Spinal cord (tissue), 10 donors: ENCODE results near the gene RBBP8. TPM values are rescaled to one million over a fixed set of nuclear protein-coding genes. Genes with fewer than 3 reads are reported as not detected.

Experiments used
- DNase-seq, 6 donors: peaks; one replicate each; pipeline versions ENCODE4 v3.0.0 to v3.0.0-alpha.2; 2013 to 2015; ENCODE audit warnings: low spot score in 6 of 6, low read depth in 4 of 6
- H3K27ac ChIP-seq: one replicate; pipeline ENCODE4 v1.5.1; 2013; ENCODE audit warnings: low read depth, low read length, control low read depth
- H3K27me3 ChIP-seq: one replicate; pipeline ENCODE4 v1.6.1; 2013; ENCODE audit warnings: low read length; ENCODE audit not compliant: control insufficient read depth, insufficient read depth
- H3K36me3 ChIP-seq: one replicate; pipeline ENCODE4 v1.6.1; 2013; ENCODE audit warnings: low read length; ENCODE audit not compliant: control insufficient read depth, insufficient read depth
- H3K4me1 ChIP-seq: one replicate; pipeline ENCODE4 v1.6.1; 2013; ENCODE audit warnings: low read length; ENCODE audit not compliant: control insufficient read depth, insufficient read depth
- H3K4me3 ChIP-seq: one replicate; pipeline ENCODE4 v1.5.1; 2013; ENCODE audit warnings: low read depth, low read length, control low read depth
- H3K9me3 ChIP-seq: one replicate; pipeline ENCODE4 v1.6.1; 2013; ENCODE audit warnings: low read length; ENCODE audit not compliant: control insufficient read depth, insufficient read depth
- WGBS: methylation state at CpG from one replicate; pipeline ENCODE4 v1.1.5; 2013; ENCODE audit warnings: missing lambda C conversion rate; ENCODE audit not compliant: insufficient coverage; 5-methylcytosine and 5-hydroxymethylcytosine counted together
- polyA plus RNA-seq, 2 donors: library from polyadenylated mRNA; unstranded; fragments of 120-200 nt; gene quantifications; one replicate each; pipeline ENCODE4 v1.2.1, GENCODE V29; 2013; ENCODE audit not compliant: insufficient read length in 2 of 2
- total RNA-seq, 2 donors: library from RNA; depleted of rRNA in 1 of 2; stranded (reverse); fragments of 120-200 nt in 1 of 2; fragments of >200 nt in 1 of 2; gene quantifications; one replicate each; pipeline versions ENCODE4 v1.2.3 to v1.2.4, GENCODE V29; 2013 to 2014
- donor health status: healthy.

Gene RBBP8
- total and polyA plus RNA-seq, 4 donors = 16.2 to 28.0 (median 22.4) TPM

DNA sequence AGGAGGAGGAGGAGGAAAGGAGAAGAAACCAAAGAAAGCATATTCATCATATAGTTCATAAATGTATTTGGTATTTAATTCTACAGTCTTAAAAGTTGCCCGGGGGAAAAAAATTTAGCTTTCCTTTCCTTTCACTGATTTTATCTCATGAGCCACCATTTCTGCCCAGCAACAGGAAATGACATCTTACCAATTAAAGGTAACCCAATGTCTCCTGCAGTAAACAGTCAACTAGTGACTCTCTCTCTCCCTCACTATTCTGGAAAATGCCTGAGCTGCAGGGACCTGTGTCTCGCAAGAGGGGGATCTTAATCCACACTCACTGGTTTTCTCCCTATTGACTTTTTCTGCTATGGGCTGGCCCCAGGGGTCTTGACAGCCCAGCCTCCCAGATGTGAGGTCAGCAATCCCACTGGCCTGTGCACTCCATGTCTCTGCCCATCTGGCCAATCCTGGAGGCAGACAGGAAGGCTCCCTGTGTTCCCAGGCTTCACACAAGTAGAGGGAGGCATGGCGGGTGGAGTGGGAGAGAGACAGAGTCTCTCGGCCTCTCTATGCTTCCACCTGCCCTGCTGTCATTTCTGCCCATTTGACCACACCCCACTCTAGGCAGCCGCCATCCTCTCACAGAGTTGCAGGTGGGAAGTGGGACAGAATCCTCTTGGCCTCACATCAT, 116.7 kb downstream of the RBBP8 start:
- Histone ChIP-seq H3K4me3 (no peak overlapping the region), H3K9me3 (no peaks in the 10 kb centered on the region), H3K27ac (no peak overlapping the region), H3K4me1 (peaks cover 14% of the 10 kb centered on the region), H3K36me3 (no peaks in the 10 kb centered on the region), H3K27me3 (no peaks in the 10 kb centered on the region)
- 93% methylated on average over 3 of the region's 5 CpGs for WGBS
- no peak for DNase-seq

DNA sequence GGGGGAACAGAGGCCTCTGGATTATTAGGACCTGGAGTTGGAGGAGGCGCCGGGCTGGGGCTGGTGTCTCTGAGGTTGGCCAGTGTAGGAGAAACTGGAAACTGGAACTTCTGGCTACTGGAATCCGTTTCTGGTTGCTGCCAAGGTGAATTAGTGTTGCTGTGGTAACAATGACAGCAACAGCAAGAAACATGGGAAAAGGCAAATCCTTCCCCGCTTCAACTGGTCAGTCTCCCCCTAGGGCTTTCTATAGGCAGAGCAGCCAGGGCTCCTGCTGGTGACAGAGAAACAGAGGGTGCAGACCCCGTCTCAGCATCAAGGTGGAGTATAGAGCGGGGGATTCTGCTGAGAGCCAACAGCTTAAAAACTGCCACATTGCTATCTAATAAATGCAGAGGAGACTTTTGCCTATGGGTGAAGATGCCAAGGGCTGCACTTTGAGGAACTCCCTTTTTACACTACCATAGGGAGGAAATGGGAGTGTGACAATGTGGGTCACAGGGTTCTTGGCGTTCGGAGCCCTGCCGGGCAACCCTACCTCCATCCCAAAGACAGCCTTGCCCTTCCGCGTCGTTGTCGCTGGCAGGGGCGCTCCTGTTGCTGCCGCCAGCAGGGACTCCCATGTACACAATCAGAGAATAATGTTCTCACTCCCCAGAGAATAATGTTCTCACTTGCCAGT, 120.8 kb downstream of the RBBP8 start:
- H3K27ac ChIP-seq = no peak overlapping the region
- DNase-seq = peak in 2 of 6 donors; percentile 56 to 60
- H3K27me3 ChIP-seq = no peaks in the 10 kb centered on the region
- H3K4me3 ChIP-seq = no peak overlapping the region
- peaks cover 14% of the 10 kb centered on the region for H3K4me1 ChIP-seq
- no peaks in the 10 kb centered on the region for H3K9me3 ChIP-seq
- WGBS = 34% methylated on average over 7 of the region's 15 CpGs
- H3K36me3 ChIP-seq = no peaks in the 10 kb centered on the region

DNA sequence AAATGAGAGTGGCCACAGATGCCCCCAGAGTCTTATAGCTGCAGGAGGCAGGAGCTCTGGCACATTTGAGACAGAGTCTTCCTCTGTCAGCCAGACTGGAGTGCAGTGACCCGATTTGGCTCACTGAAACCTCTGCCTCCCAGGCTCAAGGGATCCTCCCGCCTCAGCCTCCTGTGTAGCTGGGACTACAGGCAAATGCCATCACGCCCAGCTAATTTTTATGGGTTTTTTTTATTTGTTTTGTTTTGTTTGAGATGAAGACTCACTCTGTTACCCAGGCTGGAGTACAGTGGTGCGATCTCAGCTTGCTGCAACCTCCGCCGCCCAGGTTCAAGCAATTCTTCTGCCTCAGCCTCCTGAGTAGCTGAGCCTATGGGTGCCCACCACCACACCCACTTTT, 121.4 kb downstream of the RBBP8 start:
- Histone ChIP-seq H3K4me3 (no peak overlapping the region), H3K27me3 (no peaks in the 10 kb centered on the region), H3K36me3 (no peaks in the 10 kb centered on the region), H3K27ac (no peak overlapping the region), H3K4me1 (peaks cover 14% of the 10 kb centered on the region), H3K9me3 (no peaks in the 10 kb centered on the region)
- WGBS = 73% methylated on average over 2 of the region's 6 CpGs
- DNase-seq = no peak

DNA sequence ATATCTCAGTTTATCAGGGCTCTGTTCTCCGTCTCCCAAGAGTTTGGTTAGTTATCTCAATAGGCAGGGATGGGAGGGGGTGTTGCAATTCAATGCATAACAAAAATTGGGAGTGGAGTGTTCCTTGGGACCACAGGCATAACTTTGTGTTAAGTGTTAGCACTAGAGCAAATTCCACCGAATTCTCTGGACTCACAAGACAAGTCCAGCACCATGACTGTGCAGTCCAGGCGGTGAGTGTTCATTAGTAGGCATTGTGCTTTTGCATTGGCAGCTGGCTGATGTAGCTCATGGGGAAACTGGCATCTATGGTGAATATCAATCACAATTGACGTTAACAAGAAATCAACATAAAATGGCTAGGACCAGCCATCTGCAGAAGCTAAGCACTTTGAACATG, 123.2 kb downstream of the RBBP8 start:
- Histone ChIP-seq H3K9me3 (no peaks in the 10 kb centered on the region), H3K36me3 (no peaks in the 10 kb centered on the region), H3K4me1 (peaks cover 14% of the 10 kb centered on the region), H3K27me3 (no peaks in the 10 kb centered on the region), H3K27ac (no peak overlapping the region), H3K4me3 (no peak overlapping the region)
- DNase-seq = peak in 1 of 6 donors; percentile 69
- WGBS = 88% methylated on average over 1 of the region's 4 CpGs

DNA sequence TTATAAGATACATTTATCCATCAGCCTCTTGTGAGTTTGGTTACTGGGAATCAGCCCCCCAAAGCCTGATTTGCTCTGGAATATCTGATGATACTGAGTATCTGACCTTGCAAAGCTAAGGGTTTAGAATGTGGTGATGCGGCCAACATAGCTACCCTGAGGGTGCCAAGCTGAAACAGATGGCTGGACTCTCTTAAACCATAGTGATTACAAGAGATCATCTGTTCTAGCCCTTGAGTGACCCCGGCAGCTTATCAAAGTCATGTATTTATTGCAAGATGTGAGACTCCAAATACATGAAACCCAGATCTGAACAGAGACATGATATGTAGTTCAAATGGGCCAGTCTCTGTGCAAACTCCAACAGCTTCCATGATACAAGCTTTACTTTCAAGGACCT, 124.0 kb downstream of the RBBP8 start:
- peaks cover 14% of the 10 kb centered on the region for H3K4me1 ChIP-seq
- H3K27me3 ChIP-seq = no peaks in the 10 kb centered on the region
- no peak overlapping the region for H3K27ac ChIP-seq
- DNase-seq = no peak
- no peak overlapping the region for H3K4me3 ChIP-seq
- no peaks in the 10 kb centered on the region for H3K9me3 ChIP-seq
- 100% methylated on average over 1 of the region's 2 CpGs for WGBS
- no peaks in the 10 kb centered on the region for H3K36me3 ChIP-seq

DNA sequence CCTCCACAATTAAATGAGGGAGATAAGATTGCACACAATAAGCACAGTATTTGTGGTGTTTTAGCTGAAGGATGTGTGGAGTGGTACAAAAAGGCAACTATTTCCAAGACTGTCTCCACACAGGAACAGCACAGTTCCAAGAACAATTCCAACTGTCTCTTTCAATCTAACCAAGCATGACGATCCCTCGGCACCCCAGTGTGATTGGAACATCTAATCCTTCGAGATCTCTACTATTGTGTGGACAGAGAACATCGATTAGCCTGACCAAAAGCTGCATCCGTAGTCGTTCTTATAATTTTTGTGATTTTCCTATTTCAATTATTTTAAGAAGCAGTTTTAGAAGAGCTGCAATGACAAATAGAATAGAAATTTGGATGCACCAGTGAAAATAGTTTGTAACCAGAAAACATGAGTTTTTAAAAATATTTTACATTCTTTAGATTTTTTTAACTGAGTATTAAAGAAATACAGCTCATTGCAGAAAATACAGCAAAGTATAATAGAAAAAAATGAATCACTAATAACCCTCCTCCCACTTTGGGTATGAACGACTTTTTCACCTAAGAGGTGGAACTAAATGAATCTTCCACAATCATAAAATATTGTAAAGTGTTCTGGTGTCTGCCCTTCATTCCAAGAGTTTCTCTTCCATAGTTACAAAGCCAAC, 125.8 kb downstream of the RBBP8 start:
- no peak for DNase-seq
- Histone ChIP-seq H3K4me3 (no peak overlapping the region), H3K4me1 (peaks cover 7% of the 10 kb centered on the region), H3K36me3 (no peaks in the 10 kb centered on the region), H3K9me3 (no peaks in the 10 kb centered on the region), H3K27ac (no peak overlapping the region), H3K27me3 (no peaks in the 10 kb centered on the region)
- WGBS = 36% methylated on average over 2 of the region's 7 CpGs

DNA sequence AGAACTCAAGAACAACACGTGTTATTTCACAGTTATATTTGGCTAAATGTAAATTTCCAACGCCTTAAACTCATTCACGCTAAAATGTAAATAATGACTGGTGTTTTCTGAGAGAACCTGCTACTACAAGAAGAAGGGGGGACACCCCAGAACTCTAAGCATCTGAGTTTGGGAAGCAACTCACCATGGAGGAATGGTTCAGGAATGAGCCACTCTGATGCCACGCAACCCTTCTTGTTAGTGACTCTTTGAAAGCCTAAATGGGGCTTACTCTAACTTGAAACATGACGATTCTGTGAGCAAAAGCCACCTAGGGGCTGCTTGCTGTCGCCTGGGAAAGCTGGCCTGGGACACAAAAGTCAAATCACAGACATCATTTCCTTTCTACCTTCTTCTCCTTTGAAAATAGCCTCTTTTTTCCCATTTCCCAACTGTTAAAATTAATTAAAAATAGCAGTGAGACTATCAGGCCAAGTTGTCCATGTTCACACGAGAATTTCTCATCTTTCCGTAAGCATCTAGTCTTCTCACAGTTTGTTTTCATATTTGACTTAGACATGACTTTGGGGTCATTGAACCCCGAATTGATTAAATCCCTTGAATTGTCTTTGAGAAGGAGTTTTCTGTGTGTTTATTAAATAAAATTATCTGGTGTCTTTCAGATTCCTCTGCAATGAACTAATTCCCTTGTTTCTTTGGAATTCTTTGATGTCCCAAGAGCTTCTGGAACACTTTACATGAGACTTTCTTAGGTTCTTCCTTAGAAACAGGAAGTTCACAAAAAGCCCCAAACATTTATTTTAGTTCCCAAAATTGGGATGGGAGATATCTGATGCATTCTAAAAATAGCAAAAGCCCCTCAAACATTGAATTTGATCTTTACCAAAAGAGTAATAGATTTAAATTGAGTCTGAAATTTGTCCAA, 126.7 kb downstream of the RBBP8 start:
- Histone ChIP-seq H3K27me3 (no peaks in the 10 kb centered on the region), H3K36me3 (no peaks in the 10 kb centered on the region), H3K9me3 (no peaks in the 10 kb centered on the region), H3K27ac (no peak overlapping the region), H3K4me1 (no peaks in the 10 kb centered on the region), H3K4me3 (no peak overlapping the region)
- no peak for DNase-seq
- WGBS = 70% methylated on average over 4 of the region's 9 CpGs

DNA sequence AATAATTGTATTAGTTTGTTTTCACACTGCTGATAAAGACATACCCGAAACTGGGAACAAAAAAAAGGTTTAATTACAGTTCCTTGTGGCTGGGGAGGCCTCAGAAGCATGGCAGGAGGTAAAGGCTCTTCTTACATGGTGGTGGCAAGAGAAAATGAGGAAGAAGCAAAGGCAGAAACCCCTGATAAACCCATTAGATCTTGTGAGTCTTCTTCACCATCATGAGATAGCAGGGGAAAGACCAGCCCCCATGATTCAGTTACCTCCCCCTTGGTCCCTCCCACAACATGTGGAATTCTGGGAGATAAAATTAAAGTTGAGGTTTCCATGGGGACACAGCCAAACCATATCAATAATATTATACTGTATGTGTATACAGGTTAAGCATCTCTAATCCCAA, 128.9 kb downstream of the RBBP8 start:
- no peaks in the 10 kb centered on the region for H3K4me1 ChIP-seq
- no peaks in the 10 kb centered on the region for H3K27me3 ChIP-seq
- no peaks in the 10 kb centered on the region for H3K36me3 ChIP-seq
- no peak for DNase-seq
- H3K27ac ChIP-seq = no peak overlapping the region
- no peaks in the 10 kb centered on the region for H3K9me3 ChIP-seq
- WGBS = no CpG with 5 or more reads among the region's 1 CpG
- H3K4me3 ChIP-seq = no peak overlapping the region

DNA sequence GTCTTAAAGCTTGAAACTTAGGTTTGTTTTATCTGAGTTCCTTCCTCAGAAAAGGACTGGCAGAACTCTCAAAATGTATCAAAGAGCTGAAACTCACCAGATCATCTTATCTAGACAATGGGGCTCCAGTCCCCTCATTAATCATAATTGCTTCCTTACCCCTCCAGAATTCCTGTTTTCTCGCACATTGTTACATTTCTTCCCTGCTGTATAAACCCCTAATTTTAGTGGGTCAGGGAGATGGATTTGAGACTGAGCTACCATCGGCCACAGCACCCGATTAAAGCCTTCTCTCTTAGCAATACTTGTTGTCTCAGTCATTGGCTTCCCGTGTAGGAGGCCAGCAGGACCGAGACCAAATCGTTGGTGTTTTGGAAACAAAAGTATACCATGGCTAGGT, 130.4 kb downstream of the RBBP8 start:
- no peak for DNase-seq
- no peaks in the 10 kb centered on the region for H3K4me1 ChIP-seq
- no peaks in the 10 kb centered on the region for H3K9me3 ChIP-seq
- H3K27me3 ChIP-seq = no peaks in the 10 kb centered on the region
- no peak overlapping the region for H3K4me3 ChIP-seq
- H3K36me3 ChIP-seq = no peaks in the 10 kb centered on the region
- 100% methylated on average over 3 of the region's 6 CpGs for WGBS
- no peak overlapping the region for H3K27ac ChIP-seq
